Muscle of arm (tissue), 14 donors: ENCODE results near the gene CPXM1. TPM values are rescaled to one million over a fixed set of nuclear protein-coding genes. Genes with fewer than 3 reads are reported as not detected.
"Not testable (repeated sequence)": the region's sequence is repeated elsewhere in the genome, so short reads cannot be mapped to it uniquely, and the experiment has no call there.

Experiments
- DNase-seq: peaks from one replicate; pipeline ENCODE4 v3.0.0-alpha.2; 2013
- long read RNA-seq, 11 donors: transcript quantifications; one replicate each; lab custom pipeline, GENCODE V29; 2026
- polyA plus RNA-seq, 12 donors: library from polyadenylated mRNA; unstranded; fragments of 120-200 nt; gene quantifications; one replicate each; pipeline ENCODE4 v1.2.1, GENCODE V29; 2013; ENCODE audit not compliant: insufficient read length in 12 of 12

CPXM1 gene
- 10 to 100 TPM in 11 of 12 donors, not detected in 1; 30.8 to 71.4 (median 47.1) TPM for polyA plus RNA-seq
- long read RNA-seq, donor 1, partial matches to known transcripts = 0 of 2 reads
- long read RNA-seq, donor 1, other reads (novel, unspliced or antisense) = 0 of 2 reads
- long read RNA-seq, donor 2, transcript CPXM1-201 (14 exons, 2,391 nt) = major isoform, 20 of 20 reads
- long read RNA-seq, donor 2, partial matches to known transcripts = 0 of 20 reads
- long read RNA-seq, donor 2, other reads (novel, unspliced or antisense) = 0 of 20 reads
- long read RNA-seq, donor 3, transcript CPXM1-201 (14 exons, 2,391 nt) = major isoform, 7 of 12 reads
- long read RNA-seq, donor 3, partial matches to known transcripts = 5 of 12 reads
- long read RNA-seq, donor 3, other reads (novel, unspliced or antisense) = 0 of 12 reads
- long read RNA-seq, donor 4, transcript CPXM1-201 (14 exons, 2,391 nt) = major isoform, 7 of 7 reads
- long read RNA-seq, donor 4, partial matches to known transcripts = 0 of 7 reads
- long read RNA-seq, donor 4, other reads (novel, unspliced or antisense) = 0 of 7 reads
- long read RNA-seq, donor 5, transcript CPXM1-201 (14 exons, 2,391 nt) = major isoform, 13 of 26 reads
- long read RNA-seq, donor 5, partial matches to known transcripts = 13 of 26 reads
- long read RNA-seq, donor 5, other reads (novel, unspliced or antisense) = 0 of 26 reads
- long read RNA-seq, donor 6, transcript CPXM1-201 (14 exons, 2,391 nt) = major isoform, 5 of 11 reads
- long read RNA-seq, donor 6, partial matches to known transcripts = 6 of 11 reads
- long read RNA-seq, donor 6, other reads (novel, unspliced or antisense) = 0 of 11 reads
- long read RNA-seq, donor 7, transcript CPXM1-201 (14 exons, 2,391 nt) = major isoform, 8 of 13 reads
- long read RNA-seq, donor 7, partial matches to known transcripts = 5 of 13 reads
- long read RNA-seq, donor 7, other reads (novel, unspliced or antisense) = 0 of 13 reads
- long read RNA-seq, donor 8, transcript CPXM1-201 (14 exons, 2,391 nt) = major isoform, 8 of 15 reads
- long read RNA-seq, donor 8, partial matches to known transcripts = 7 of 15 reads
- long read RNA-seq, donor 8, other reads (novel, unspliced or antisense) = 0 of 15 reads
- long read RNA-seq, donor 9, transcript CPXM1-201 (14 exons, 2,391 nt) = major isoform, 7 of 20 reads
- long read RNA-seq, donor 9, partial matches to known transcripts = 13 of 20 reads
- long read RNA-seq, donor 9, other reads (novel, unspliced or antisense) = 0 of 20 reads
- long read RNA-seq, donor 10, transcript CPXM1-201 (14 exons, 2,391 nt) = major isoform, 13 of 20 reads
- long read RNA-seq, donor 10, partial matches to known transcripts = 7 of 20 reads
- long read RNA-seq, donor 10, other reads (novel, unspliced or antisense) = 0 of 20 reads
- long read RNA-seq, donor 11, transcript CPXM1-201 (14 exons, 2,391 nt) = major isoform, 16 of 25 reads
- long read RNA-seq, donor 11, partial matches to known transcripts = 9 of 25 reads
- long read RNA-seq, donor 11, other reads (novel, unspliced or antisense) = 0 of 25 reads

DNA sequence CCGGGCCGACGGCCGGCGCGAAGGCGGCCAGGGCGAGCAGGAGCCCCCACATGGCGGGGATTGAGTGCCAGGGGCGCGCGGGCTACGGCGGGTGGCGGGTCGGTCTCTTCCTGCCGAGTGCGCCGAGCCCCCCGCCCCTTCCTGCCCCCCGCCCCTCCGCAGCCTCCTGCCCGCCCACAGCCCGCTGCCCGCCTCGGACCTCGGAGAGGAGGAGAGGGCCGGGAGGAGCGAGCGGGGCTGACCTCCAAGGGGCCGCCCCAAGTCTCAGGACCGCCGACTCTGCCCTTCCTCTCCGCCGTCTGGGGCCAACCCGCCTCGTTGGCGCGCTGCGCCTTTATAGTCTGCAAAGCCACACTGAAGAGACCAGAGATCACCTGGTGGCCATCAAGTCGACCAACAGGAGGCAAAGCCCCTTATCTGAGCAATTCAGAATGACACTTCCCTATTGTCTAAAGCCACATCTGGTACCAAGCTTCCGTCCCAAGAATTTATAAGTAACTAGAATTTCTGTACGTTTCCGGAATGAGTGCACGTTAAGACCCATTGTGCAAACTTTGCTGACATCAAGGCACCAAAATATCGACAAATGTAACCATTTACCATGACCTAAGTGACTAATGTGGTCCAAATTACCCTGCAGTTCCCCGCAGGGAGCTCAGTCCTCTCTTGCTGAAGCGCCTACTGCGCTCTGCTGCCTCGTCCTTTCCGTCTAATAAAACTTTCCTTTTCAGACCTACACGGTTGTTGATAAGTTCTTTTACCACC is at the start of gene CPXM1:
TSS of gene CPXM1 (minus strand) at position 107 of the 765 bp plus-strand sequence. CDS start at position 52, 55 bp downstream.
- peak; percentile 49 for DNase-seq

DNA sequence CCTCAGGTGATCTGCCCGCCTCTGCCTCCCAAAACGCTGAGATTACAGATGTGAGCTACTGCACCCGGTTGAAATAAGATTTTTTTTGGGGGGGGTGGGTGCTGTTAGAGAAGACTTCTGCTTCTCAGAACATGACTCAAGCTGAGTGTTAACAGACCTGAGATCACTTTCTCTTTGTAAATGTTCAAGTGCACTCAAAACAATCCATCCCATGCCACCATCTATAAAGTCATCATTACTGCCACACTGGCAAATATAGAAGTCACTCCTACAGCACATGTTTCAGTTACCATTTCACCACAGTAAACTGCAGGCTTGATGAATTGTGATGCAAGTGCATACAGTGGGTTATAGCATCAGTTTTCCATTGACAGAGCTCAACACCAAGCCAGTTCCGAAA is 49.1 kb upstream of the CPXM1 start:
- no peak for DNase-seq

DNA sequence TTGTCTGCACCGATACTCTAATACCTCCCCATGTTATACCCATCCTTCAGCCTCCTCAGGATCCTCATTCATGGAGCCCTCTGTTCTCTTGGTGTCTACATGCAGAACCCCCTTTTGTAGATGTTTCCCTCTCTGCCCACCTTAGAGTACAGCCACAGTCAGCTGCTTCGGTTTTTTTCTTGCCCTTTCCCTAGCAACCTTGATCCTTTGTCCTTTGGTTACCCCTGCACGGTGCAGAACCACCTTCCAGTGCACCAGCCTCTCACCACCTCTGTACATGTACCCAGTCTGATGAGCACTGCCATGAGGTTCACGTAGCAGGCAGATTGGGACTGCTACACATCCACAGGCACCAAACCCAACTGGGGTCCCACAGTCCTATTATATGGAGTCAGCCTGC is 47.4 kb upstream of the CPXM1 start:
- DNase-seq = no peak

DNA sequence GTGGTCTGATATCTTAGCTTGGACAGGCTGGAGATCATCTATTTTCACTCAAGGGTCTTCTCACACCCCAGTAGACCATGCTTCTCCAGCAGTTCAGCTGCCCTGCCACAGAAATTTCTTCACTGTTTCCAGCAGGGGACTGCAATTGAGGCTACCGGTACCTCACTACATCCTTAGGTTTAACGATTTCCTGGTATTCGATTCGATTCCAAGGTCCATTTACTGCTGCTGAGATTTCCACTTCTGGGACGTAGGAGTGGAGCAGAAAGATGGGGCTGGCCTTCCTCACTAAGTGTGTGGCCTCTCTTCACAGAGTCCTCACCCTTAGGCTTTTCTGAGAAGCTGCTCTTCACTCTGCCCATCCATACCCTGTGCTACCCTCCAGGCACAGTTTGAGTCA is 46.3 kb upstream of the CPXM1 start:
- DNase-seq = no peak

DNA sequence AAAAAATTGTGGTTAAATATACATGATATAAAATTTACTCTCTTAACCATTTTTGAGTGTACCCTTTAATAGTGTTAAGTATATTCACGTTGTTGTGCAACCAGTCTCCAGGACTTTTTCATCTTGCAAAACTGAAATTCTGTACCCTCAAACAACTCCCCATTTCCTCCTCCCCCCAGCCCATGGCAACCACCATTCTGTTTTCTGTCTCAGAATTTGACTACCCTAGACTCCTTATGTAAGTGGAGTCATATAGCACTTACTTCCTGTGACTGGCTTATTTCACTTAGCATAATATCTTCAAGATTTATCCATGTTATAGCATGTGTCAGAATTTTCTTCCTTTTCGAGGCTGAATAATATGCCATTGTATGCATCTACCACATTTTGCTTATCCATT is 45.2 kb upstream of the CPXM1 start:
- DNase-seq = no peak

DNA sequence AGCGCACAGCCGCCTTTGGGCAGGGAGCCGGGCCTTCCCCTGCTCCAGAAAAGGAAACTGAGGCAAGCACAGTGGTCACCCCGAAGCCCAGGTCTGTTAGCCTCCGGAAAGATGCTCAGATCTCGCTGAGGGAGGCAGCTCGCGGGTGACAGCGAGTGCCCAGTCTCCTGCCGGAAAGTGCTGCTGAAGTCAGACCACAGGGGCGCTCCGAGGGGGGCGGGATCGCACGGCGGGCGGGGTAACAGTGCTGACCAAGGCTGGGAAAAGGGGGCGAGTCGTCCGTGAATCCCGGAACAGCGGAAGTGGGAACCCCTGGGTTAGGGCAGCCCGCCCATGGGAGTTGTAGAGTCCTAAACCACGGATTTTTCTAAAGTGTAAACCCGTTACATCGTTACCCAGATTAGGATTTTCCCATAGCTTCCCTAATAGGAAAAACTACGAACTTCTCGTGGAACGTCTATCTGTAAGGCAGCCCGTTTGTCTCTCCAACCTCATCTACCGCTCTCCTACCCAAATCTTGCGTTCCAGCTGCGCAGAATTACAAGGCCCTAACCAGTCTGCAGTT is 40.6 kb upstream of the CPXM1 start:
- peak; percentile 75 for DNase-seq

DNA sequence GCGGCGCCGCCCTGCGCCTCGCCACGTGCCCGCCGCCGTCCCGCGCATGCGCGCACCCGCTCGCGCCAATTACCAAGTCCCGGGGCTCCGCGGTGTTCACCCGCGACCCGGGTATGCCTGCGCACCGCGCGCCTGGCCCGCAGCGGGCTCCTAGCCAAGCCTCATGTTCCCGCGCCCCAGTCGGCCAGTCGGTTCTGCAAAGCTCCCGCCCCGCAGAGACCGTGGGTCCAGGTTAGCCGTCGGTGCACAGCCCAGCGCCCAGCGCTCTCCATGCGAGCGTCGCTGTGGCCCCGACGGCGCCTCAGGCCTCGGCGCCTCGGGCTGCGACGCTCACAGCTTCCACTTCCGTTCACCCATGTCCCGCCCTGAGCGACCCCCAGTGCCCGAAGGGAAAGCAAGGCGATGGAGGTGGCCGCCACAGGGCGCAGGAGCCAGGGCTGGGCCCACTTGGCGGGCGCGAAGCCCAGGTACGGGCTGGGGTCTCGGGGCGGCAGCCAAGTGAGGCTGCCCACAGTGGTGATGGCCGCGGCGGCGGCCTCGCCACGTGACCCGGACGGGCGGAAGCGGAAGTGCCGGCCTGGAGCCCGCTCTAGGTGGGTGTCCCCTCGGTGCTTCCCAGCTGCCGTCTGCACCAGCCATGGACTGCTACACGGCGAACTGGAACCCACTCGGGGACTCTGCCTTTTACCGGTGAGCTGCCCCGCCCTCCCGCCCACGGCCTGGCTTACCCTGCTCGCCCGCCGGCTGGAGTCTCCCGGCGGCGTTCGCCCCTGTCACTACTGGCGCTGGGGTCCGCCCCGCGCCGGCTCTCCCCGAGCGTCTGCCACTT is 39.9 kb upstream of the CPXM1 start, which contains the start of the genes PCED1A and VPS16:
TSS of gene PCED1A (minus strand) at position 518 of the 829 bp plus-strand sequence. CDS start 743 bp downstream, outside the sequence.
TSS of gene VPS16 (plus strand) at position 608 of the 829 bp plus-strand sequence. CDS start at position 638, 30 bp downstream.
- peak; percentile 93 for DNase-seq

DNA sequence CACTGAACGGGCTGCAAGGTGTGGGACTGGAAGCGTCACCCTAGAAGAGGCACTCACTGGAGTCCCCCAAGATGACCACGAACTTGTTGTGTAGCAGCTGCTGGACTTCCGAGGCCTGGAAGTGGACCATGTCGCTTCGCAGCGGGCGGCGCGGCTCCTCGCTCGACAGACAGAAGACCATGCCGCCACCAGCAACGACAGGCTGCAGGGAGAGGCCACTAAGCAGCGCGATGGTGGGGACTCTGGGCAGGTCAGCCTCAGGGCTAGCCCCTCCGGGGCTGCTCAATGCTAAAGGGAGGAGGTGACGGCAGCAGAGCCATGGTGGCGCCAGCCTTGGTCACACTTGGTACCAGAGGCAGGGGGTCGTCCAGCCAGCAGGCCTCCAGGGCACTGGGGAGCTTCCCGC is 39.3 kb upstream of the CPXM1 start:
- no peak for DNase-seq

DNA sequence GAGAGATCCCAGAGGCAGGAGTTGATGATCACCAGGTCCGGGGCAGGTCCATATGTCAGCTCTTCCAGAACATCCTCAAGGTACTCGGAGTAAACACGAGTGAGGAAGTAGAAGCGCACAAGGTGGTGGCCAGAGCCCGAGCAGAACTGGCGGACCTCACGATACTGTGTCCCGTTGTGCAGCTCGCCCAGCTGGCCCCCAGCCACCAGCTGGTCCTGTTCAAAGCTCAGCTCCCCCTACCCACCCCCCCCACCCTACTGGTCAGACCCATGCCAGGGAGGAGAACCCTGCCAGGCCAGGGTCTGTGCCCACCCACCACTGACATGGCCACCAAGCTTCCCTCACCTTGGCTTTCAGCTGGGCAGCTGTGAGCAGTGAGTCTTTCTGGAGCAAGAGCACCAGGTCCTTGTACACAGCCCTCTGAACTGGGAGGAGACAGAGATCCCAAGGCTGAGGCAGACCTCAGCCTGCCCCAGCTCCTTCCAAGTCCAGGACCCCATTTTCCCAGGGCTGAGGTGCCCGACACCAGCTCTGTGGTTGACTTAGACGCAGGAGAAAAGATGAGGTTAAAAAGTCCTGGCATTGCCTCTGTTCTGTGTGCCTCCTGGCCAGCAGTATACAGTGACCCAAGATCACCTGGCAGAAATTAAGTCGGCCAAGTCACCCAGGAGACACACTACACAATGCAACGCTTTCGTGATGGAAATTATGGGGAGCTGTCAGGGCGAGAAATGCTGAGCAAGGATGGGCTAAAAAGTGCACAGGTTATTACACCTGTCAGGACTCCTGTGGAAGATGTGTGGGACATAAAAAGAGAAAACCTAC is 38.6 kb upstream of the CPXM1 start:
- DNase-seq = no peak

DNA sequence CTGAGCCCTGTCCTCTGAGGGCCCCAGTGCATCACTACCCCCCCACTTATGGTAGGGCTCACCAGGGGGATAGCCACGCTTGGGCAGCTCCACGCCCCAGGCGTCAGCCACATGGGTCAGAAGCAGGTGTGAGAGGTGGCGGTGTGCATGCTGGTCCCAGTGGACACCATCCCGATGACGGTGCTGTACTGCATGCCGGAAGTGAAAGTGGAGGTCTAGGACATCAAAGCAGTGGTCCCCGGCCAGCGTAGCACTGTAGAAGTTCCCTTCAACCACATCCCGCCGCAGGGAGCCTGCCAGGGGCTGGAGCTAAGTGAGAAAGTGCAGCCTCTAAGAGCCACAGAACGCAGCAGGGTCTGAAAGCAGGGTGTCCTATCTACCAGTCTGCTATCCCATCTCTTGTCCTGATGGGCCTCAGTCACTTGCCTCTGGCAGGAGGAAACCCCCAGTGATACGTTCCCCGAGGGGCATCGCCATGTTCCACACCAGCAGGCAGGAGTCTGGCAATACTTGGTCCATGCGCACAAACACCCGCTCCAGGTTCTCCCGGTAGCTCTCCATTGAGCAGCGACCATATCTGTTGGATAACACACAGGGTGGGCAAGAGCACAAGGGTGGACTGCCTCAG is 37.9 kb upstream of the CPXM1 start:
- DNase-seq = no peak

DNA sequence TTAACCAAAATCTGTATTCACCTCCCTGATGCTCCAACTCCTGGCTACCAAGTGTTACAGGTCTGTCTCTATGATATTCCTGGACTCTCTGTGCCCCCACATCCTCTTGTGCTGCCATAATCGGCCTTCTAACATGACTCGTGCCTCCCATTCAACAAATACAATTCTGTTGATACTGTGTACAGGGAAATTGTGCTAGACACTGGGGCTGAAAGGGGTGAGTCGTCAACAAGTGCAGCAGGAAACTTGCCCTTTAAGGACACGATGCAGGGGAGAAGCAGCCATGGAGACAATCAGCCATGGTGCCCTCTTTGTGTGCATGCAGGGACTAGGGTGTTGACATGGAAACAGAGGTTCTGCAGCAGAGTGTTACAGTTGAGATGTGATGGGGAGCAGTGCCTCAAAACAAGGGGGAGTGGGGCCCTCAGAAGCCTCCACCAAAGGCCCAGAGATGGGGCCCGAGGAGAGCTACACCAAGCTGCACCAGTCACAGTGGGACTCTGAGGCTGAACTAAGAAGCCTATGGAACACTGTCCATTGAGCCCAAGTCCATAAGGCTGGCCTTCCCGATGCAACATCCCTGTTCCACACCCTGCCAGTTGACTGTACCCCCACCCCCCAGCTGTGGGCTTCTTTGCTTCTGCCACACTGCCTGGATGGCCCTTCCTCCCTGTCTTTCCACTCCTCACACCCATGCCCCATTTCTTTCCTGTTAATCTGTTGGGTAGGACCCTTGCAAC is 37.0 kb upstream of the CPXM1 start:
- no peak for DNase-seq

DNA sequence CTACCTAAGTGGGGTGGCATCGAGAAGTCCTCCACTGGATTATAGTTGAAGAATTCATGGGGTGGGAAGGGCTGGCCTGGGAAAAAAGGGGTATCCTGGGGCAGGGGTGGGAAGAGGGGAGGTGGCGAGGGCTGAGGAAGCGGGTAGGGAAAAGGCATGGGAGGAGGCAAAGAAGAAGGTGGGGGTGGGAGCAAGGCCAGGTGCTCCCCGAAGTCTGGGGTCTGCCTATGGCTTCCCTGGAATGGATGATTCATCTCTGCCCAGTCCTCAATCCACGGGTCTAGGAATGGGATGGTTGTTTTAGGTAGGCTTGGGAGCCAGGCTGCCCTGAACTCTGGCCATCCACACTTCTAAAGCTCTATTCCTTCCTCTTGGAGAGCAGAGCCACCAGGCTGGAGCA is 35.6 kb upstream of the CPXM1 start:
- no peak for DNase-seq

DNA sequence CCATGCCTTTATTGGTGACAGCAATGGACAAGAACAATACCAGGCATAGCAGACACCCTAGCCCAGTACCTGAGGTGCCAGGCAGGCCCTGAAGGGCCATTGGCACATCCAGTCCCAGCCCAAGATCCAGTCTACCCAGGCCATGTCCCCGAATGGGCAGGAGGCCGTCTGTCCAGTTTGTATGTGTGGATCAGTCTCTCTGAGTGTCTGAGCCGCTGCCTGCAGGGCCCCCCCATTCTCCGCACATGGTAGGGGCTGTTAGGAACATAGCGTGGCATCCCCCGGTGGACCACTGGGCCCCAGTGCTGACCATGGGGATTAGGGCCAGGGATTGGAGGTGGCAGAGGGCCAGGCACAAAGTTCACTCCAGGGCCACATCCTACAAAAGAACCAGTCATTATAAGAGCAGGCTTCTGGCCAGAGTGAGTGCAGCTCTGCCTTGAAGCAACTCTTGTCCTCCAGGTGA is 34.9 kb upstream of the CPXM1 start:
- DNase-seq = no peak

DNA sequence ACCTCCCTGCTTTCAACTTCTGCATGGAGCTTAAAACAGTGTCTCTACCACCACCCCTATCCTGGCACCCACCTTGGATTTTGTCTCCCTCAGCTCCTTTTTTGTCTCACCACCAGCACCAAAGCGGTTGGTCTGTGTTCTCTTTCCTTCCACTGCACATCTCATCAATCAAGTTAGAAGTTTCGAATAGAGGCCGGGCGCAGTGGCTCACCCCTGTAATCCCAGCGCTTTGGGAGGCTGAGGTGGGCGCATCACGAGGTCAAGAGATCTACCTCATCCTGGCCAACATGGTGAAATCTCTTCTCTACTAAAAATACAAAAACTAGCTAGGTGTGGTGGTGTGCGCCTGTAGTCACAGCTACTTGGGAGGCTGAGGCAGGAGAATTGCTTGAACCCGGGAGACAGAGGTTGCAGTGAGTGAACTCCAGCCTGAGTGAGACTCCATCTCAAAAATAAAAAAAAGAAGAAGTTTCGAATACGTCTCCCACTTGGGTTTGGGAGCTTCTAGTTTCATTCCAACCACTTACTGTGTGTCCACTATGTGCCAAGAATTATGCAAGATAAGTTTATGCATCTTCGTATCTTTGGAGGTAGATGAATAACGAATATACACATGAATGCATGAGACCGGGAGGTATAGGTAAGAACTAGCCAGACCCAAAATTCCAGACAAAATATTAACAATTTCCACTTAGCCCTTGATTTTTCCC is 34.1 kb upstream of the CPXM1 start:
- no peak for DNase-seq

DNA sequence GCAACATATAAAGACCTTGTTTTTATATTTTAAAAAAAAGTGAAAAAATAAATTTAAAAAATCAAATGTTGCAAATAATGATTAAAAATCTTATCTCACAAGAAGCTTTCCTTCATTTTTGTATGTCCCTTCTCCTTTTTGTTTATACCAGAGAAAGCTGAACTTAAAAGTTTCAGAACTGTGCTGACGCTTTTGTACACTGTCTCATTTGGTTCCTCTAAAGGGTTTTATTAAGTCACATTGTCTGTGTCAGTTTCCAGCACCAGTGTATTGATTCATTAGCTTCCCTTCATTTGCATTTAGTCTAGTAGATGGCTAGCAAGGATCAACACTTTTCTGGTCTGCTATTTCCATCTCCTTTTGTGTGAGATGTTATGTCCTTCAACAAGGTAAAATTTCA is 33.3 kb upstream of the CPXM1 start:
- no peak for DNase-seq

DNA sequence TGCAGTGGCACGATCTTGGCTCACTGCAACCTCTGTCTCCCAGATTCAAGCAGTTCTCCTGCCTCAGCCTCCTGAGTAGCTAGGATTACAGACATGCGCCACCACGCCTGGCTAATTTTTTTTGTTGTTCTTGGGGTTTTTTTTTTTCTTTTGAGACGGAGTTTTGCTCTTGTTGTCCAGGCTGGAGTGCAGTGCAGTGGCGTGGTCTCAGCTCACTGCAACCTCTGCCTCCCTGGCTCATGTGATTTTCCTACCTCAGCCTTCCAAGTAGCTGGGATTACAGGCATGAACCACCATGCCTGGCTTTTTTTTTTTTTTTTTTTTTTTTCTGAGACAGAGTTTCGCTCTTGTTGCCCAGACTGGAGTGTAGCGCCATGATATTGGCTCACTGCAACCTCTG is 30.8 kb upstream of the CPXM1 start:
- not testable (repeated sequence) for DNase-seq
